HG02870 (cell line): ENCODE measurements around the gene SLC17A9.

Experiments
- ATAC-seq: cut with Tn5 transposase; IDR thresholded peaks from one replicate; pipeline ENCODE4 v1.9.1; 2021; ENCODE audit warnings: mild to moderate bottlenecking, moderate library complexity; ENCODE audit not compliant: unreplicated experiment

Gene SLC17A9

GRCh38 chr20:62999580-62999979 is 47.1 kb downstream of the SLC17A9 start:
- no peak for ATAC-seq

GRCh38 chr20:63000036-63000435 is 47.5 kb downstream of the SLC17A9 start:
- no peak for ATAC-seq

- no peak for ATAC-seq
Observed at GRCh38 chr20:63000958-63001357, 48.4 kb downstream of the SLC17A9 start.

GRCh38 chr20:63002511-63002910 is 50.0 kb downstream of the SLC17A9 start:
- ATAC-seq = no peak

GRCh38 chr20:63003546-63003945 is 51.0 kb downstream of the SLC17A9 start:
- no peak for ATAC-seq

GRCh38 chr20:63004607-63005364 is 52.3 kb downstream of the SLC17A9 start:
- ATAC-seq = no peak

- no peak for ATAC-seq
Observed at GRCh38 chr20:63005365-63005861, 52.9 kb downstream of the SLC17A9 start.

GRCh38 chr20:63005862-63006539 is 53.5 kb downstream of the SLC17A9 start:
- no peak for ATAC-seq

- no peak for ATAC-seq
Observed at GRCh38 chr20:63006540-63007359, 54.2 kb downstream of the SLC17A9 start, which contains the start of gene BHLHE23. BHLHE23 (minus strand) TSS chr20:63006964; CDS start chr20:63006774, 190 bp downstream.

- no peak for ATAC-seq
Observed at GRCh38 chr20:63007360-63007645, 54.8 kb downstream of the SLC17A9 start.

GRCh38 chr20:63007646-63008488 is 55.4 kb downstream of the SLC17A9 start:
- ATAC-seq = no peak

- no peak for ATAC-seq
Observed at GRCh38 chr20:63008541-63009044, 56.1 kb downstream of the SLC17A9 start.

GRCh38 chr20:63009045-63009961 is 56.8 kb downstream of the SLC17A9 start:
- ATAC-seq = peak; percentile 41

GRCh38 chr20:63009988-63010769 is 57.7 kb downstream of the SLC17A9 start:
- ATAC-seq = peak; percentile 52

GRCh38 chr20:63011798-63012197 is 59.3 kb downstream of the SLC17A9 start:
- ATAC-seq = no peak

- ATAC-seq = no peak
Observed at GRCh38 chr20:63013207-63013606, 60.7 kb downstream of the SLC17A9 start.

- no peak for ATAC-seq
Observed at GRCh38 chr20:63014287-63014686, 61.8 kb downstream of the SLC17A9 start.

- no peak for ATAC-seq
Observed at GRCh38 chr20:63014710-63015109, 62.2 kb downstream of the SLC17A9 start.
